Gastrocnemius medialis (tissue), 4 donors: ENCODE data around the gene HSH2D. TPM values are rescaled to one million over a fixed set of nuclear protein-coding genes. Genes with fewer than 3 reads are reported as not detected.
"Not testable (repeated sequence)": the region's sequence is repeated elsewhere in the genome, so short reads cannot be mapped to it uniquely, and the experiment has no call there.

Experiments
- ATAC-seq, 2 donors: fragments of 150-250 bp; one replicate each; pipeline ENCODE4 v1.9.1; 2016
- DNase-seq, 2 donors: peaks; one replicate each; pipeline ENCODE4 v3.0.0-alpha.2; 2019
- H3K27ac ChIP-seq, 4 donors: fragments of 200-600 bp; sonication (generic); 1 replicate in 1 of 4; 2 replicates in 3 of 4; pipeline ENCODE4 v1.5.1; 2016 to 2018; ENCODE audit warnings: mild to moderate bottlenecking in 2 of 4, moderate library complexity in 1 of 4
- H3K27me3 ChIP-seq, 3 donors: fragments of 200-600 bp; sonication (generic) in 2 of 3; 1 replicate in 1 of 3; 2 replicates in 2 of 3; pipeline versions ENCODE4 v1.5.1 to v1.6.0; 2016 to 2019; ENCODE audit warnings: mild to moderate bottlenecking in 1 of 3, moderate library complexity in 1 of 3
- H3K36me3 ChIP-seq, 2 donors: fragments of 200-600 bp; sonication (generic) in 1 of 2; one replicate each; pipeline ENCODE4 v1.5.1; 2017 to 2018
- H3K4me1 ChIP-seq, 2 donors: fragments of 200-600 bp; sonication (generic) in 1 of 2; one replicate each; pipeline ENCODE4 v1.5.1; 2016 to 2017; ENCODE audit warnings: mild to moderate bottlenecking in 2 of 2
- H3K4me3 ChIP-seq, 4 donors: fragments of 200-600 bp; sonication (generic) in 3 of 4; 1 replicate in 1 of 4; 2 replicates in 3 of 4; pipeline ENCODE4 v1.5.1; 2016 to 2019; ENCODE audit warnings: mild to moderate bottlenecking in 2 of 4
- H3K9me3 ChIP-seq, 3 donors: fragments of 200-600 bp; sonication (generic) in 2 of 3; 1 replicate in 1 of 3; 2 replicates in 2 of 3; pipeline ENCODE4 v1.5.1; 2016 to 2019
- POLR2A ChIP-seq, 2 donors: fragments of 450-650 bp; IDR thresholded peaks; one replicate each; pipeline ENCODE4 v1.6.1; 2017; ENCODE audit warnings: antibody characterized with exemption in 2 of 2, mild to moderate bottlenecking in 2 of 2, moderate library complexity in 2 of 2
- in situ Hi-C, 4 donors: fragments of 200-750 bp; cut with MboI; loops; one replicate each; pipeline versions ENCODE4 v1.15.0 to v1.8.0; 2017; ENCODE audit warnings: low sequenced_read_pairs in 4 of 4
- intact Hi-C: fragments of 100-400 bp; cut with DNase I; formaldehyde crosslinking; loops from one replicate; pipeline ENCODE4 v1.15.1; 2023; ENCODE audit warnings: low total_unique reads
- total RNA-seq, 4 donors: library from RNA; depleted of rRNA; stranded (reverse); fragments of >200 nt; gene quantifications; one replicate each; pipeline versions ENCODE4 v1.1.0 to v1.2.3, GENCODE V29; 2016
- TF ChIP-seq, protein P1 (sequence below), 5 experiments: fragments of 450-650 bp in 3 of 5; fragments of 200-600 bp in 2 of 5; sonication (generic) in 2 of 5; IDR thresholded peaks in 4 of 5; conservative IDR thresholded peaks in 1 of 5; 1 replicate in 4 of 5; 2 replicates in 1 of 5; pipeline ENCODE4 v1.5.1; 2016 to 2019; ENCODE audit warnings: antibody characterized with exemption in 5 of 5, mild to moderate bottlenecking in 3 of 5, moderate library complexity in 3 of 5

HSH2D gene
- total RNA-seq, 4 donors from 2014 or later: not detected

DNA sequence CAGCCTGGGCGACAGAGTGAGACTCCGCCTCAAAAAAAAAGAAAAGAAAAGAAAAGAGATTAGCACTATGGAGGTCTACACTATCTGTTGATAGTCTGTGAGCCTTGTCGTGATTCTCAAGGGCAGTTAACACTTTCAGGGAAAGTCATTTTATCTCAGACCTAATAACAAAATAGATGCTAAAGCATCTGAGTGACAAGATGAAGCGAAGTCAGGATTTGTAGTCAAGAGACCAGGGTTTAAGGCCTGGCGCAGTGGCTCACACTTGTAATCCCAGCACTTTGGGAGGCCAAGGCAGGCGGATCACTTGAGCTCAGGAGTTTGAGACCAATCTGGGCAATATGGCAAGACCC is 45.1 kb upstream of the HSH2D start:
- peaks cover 0 to 13% of the 10 kb centered on the region in 2 donors for H3K36me3 ChIP-seq
- in situ Hi-C loops: no loop called here
- no peaks in the 10 kb centered on the region for H3K27me3 ChIP-seq
- H3K27ac ChIP-seq: no peak overlapping the region
- ATAC-seq (no peak), DNase-seq (no peak)
- TF ChIP-seq, protein P1, sequence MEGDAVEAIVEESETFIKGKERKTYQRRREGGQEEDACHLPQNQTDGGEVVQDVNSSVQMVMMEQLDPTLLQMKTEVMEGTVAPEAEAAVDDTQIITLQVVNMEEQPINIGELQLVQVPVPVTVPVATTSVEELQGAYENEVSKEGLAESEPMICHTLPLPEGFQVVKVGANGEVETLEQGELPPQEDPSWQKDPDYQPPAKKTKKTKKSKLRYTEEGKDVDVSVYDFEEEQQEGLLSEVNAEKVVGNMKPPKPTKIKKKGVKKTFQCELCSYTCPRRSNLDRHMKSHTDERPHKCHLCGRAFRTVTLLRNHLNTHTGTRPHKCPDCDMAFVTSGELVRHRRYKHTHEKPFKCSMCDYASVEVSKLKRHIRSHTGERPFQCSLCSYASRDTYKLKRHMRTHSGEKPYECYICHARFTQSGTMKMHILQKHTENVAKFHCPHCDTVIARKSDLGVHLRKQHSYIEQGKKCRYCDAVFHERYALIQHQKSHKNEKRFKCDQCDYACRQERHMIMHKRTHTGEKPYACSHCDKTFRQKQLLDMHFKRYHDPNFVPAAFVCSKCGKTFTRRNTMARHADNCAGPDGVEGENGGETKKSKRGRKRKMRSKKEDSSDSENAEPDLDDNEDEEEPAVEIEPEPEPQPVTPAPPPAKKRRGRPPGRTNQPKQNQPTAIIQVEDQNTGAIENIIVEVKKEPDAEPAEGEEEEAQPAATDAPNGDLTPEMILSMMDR (IDR thresholded peaks at IDR 0.05 in 4 of 5, conservative IDR thresholded peaks at IDR 0.05 in 1 of 5): no peak
- TF ChIP-seq POLR2A (IDR thresholded peaks at IDR 0.05): no peak
- H3K4me1 ChIP-seq: no peaks in the 10 kb centered on the region
- intact Hi-C loops: no loop called here
- no peaks in the 10 kb centered on the region for H3K9me3 ChIP-seq
- H3K4me3 ChIP-seq: no peak overlapping the region

DNA sequence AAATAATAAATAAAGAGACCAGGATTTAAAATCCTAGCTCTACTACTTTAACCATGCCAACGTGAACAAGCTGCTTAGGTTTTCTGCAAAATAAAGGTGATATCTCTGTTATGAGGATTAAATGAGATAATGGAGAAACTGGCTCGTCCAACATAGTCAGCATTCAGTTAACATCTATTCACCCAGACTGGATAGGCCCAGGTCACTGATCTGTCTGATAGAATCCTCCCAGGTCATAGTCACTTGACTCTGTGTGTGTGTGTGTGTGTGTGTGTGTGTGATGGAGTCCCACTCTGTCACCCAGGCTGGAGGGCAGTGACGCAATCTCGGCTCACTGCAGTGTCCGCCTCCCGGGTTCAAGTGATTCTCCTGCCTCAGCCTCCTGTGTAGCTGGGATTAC is 44.7 kb upstream of the HSH2D start:
- in situ Hi-C loops: no loop called here
- no peaks in the 10 kb centered on the region for H3K9me3 ChIP-seq
- no peaks in the 10 kb centered on the region for H3K27me3 ChIP-seq
- DNase-seq (no peak), ATAC-seq (no peak)
- H3K36me3 ChIP-seq: peaks cover 0 to 8% of the 10 kb centered on the region in 2 donors
- no peaks in the 10 kb centered on the region for H3K4me1 ChIP-seq
- H3K4me3 ChIP-seq: no peak overlapping the region
- H3K27ac ChIP-seq: no peak overlapping the region
- intact Hi-C loops: no loop called here
- TF ChIP-seq, protein P1 (IDR thresholded peaks at IDR 0.05 in 4 of 5, conservative IDR thresholded peaks at IDR 0.05 in 1 of 5): no peak
- TF ChIP-seq POLR2A (IDR thresholded peaks at IDR 0.05): no peak

DNA sequence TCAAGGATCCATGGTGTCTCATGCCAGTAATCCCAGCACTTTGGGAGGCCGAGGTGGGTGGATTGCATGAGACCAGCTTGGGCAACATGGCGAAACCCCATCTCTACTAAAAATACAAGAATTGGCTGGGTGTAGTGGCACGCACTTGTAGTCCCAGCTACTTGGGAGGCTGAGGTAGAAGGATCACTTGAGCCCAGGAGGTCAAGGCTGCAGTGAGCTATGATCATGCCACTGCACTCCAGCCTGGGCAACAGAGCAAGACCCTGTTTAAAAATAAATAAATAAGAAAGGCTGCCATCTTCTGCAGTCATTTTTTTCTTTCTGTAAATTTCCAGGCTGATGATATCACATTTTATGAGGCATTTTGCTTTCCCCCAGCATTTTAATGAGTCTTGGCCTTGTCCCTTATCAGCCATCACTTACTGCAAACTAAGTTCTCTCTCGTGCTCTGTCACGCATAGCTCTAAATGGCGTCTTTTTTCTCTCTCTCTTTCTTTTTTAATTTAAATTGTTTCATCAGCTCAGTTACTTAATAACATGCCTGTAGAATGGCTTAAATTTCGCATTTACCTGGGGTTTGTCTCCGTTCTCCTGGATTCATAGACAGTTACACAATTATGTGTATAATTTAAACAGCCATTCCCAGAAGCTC is 44.0 kb upstream of the HSH2D start:
- H3K36me3 ChIP-seq, H3K27me3 ChIP-seq, H3K9me3 ChIP-seq, intact Hi-C loops, H3K4me3 ChIP-seq, in situ Hi-C loops, DNase-seq, ATAC-seq, H3K27ac ChIP-seq, H3K4me1 ChIP-seq: not testable (repeated sequence)

DNA sequence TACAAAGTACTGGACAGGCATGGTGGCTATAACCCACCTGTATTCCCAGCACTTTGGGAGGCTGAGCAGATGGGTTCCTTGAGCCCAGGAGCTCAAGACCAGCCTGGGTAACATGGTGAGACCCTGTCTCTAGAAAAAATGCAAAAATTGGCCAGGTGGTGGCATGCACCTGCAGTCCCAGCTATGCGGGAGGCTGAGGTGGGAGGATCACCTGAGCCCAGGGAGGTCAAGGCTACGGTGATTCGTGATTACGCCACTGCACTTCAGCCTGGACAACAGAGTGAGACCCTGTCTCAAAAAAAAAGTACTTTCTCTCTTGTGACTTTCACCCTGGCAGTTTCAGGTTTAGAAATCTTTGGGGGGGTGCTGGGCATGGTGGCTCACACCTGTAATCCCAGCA is 43.0 kb upstream of the HSH2D start:
- intact Hi-C loops (no loop called here), in situ Hi-C loops (loop anchor here in 1 of 4 donors (10.0 kb wide), 1 partner anchor 56 kb away; no protein-coding TSS in a partner anchor)
- peaks cover 0 to 8% of the 10 kb centered on the region in 2 donors for H3K36me3 ChIP-seq
- DNase-seq (no peak), ATAC-seq (no peak)
- no peaks in the 10 kb centered on the region for H3K27me3 ChIP-seq
- no peak overlapping the region for H3K27ac ChIP-seq
- H3K4me1 ChIP-seq: no peaks in the 10 kb centered on the region
- H3K4me3 ChIP-seq: no peak overlapping the region
- no peaks in the 10 kb centered on the region for H3K9me3 ChIP-seq
- TF ChIP-seq, protein P1 (IDR thresholded peaks at IDR 0.05 in 4 of 5, conservative IDR thresholded peaks at IDR 0.05 in 1 of 5): no peak
- TF ChIP-seq POLR2A (IDR thresholded peaks at IDR 0.05): no peak

DNA sequence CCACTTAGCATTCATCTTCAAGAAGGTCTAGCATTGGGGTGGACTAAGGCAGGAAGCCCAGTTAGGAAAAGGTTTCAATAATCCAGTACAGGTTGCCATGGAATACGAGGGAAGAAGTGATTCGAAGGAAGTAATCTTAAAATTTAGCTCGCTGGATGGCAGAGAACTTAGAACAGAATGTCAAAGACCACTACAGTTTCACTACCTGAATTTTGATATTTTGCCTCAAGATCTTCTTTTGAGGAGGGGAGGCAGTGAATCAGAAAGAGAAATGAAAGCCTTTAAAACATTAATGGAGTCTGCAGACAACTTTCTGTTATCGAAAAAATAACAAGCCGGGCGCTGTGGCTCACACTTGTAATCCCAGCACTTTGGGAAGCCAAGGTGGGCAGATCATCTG is 38.8 kb upstream of the HSH2D start:
- ATAC-seq (no peak), DNase-seq (no peak)
- Histone ChIP-seq H3K27ac (no peak overlapping the region), H3K36me3 (peaks cover 0 to 8% of the 10 kb centered on the region in 2 donors), H3K4me1 (no peaks in the 10 kb centered on the region), H3K9me3 (no peaks in the 10 kb centered on the region), H3K27me3 (no peaks in the 10 kb centered on the region), H3K4me3 (no peak overlapping the region)
- TF ChIP-seq, protein P1 (IDR thresholded peaks at IDR 0.05 in 4 of 5, conservative IDR thresholded peaks at IDR 0.05 in 1 of 5): no peak
- TF ChIP-seq POLR2A (IDR thresholded peaks at IDR 0.05): no peak
- intact Hi-C loops: no loop called here
- in situ Hi-C loops: loop anchor here in 1 of 4 donors (10.0 kb wide), 1 partner anchor 60 kb away; no protein-coding TSS in a partner anchor
